ENCODE measurements around the gene USP3.

DNA sequence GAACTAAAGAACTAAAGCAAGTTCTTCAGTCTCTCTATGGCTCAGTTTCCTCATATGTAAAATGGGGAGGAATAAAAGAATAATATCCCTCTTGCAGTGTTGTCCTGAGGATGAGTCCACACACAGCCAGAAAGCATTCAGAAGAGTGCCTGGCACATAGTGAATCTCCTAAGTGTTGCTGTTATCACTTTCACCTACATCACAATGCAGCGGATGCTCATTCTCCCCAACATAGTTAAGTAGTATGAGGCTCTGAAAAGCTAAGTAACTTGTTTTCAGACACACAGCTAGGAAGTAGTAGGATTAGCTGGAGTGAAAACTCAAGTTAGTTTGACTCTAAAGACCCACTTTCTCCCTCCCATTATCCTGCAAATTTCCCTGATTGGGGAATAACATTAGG, 9.1 kb upstream of the USP3 start:
- no peak for TF ChIP-seq CTCF (IDR thresholded peaks at IDR 0.05)
- TF ChIP-seq EZH2 (IDR thresholded peaks at IDR 0.05; ENCODE audit: borderline replicate concordance, insufficient read depth, low read depth, low read length, poor library complexity, severe bottlenecking) = no peak

Data from B cell (primary cell).